Endothelial cell of umbilical vein (primary cell): ENCODE data around the gene ARHGEF1. TPM values are rescaled to one million over a fixed set of nuclear protein-coding genes. Genes with fewer than 3 reads are reported as not detected.

Experiments
- BruUV-seq: library from RNA; stranded (reverse); fragments of 400-500 nt; replicated peaks from 2 replicates; lab custom pipeline; 2021; lab: Mats Ljungman, UMichigan
- CTCF ChIA-PET: fragments of 300-600, 350-600 bp; sonication (Branson Sonifier 250); formaldehyde crosslinking; loops from one replicate; lab custom pipeline; 2021; ENCODE audit warnings: antibody characterized with exemption, inconsistent platforms; lab: Charles Lee
- POLR2A ChIA-PET: fragments of 300-600, 350-600 bp; sonication (Branson Sonifier 250); formaldehyde crosslinking; loops from one replicate; lab custom pipeline; 2021; ENCODE audit warnings: antibody characterized with exemption, inconsistent platforms; lab: Charles Lee
- DNase-seq: peaks from one replicate; pipeline ENCODE4 v3.0.0-alpha.2; 2011; ENCODE audit warnings: low read depth, low spot score
- FAIRE-seq: peaks from 2 replicates; lab custom pipeline; 2011; peaks lifted over from hg19 to GRCh38; lab: Jason Lieb, UNC
- H2AFZ ChIP-seq: 2 replicates; pipeline ENCODE4 v1.6.0; 2012; ENCODE audit warnings: low read depth, low read length, control low read depth, inconsistent platforms
- H3K27ac ChIP-seq: 2 replicates; pipeline ENCODE4 v1.5.1; 2011; ENCODE audit warnings: low read depth, mild to moderate bottlenecking, control low read depth, low read length, moderate library complexity; ENCODE audit not compliant: insufficient read depth
- H3K27me3 ChIP-seq, 2 experiments: 2 replicates each; pipeline versions ENCODE4 v1.6.0 to v1.6.1; 2011; ENCODE audit warnings: low read length in 2 of 2, mixed read lengths in 1 of 2; ENCODE audit not compliant: control insufficient read depth in 2 of 2, insufficient read depth in 2 of 2
- H3K36me3 ChIP-seq, 2 experiments: 2 replicates in 1 of 2; 3 replicates in 1 of 2; pipeline ENCODE4 v1.5.1; 2011; ENCODE audit warnings: low read length in 2 of 2, mild to moderate bottlenecking in 1 of 2, moderate library complexity in 1 of 2; ENCODE audit not compliant: control insufficient read depth in 2 of 2, insufficient read depth in 2 of 2; ENCODE audit errors: extremely low read depth in 1 of 2
- H3K4me1 ChIP-seq: 3 replicates; pipeline ENCODE4 v1.5.1; 2011; ENCODE audit warnings: mild to moderate bottlenecking, low read length; ENCODE audit not compliant: control insufficient read depth, insufficient read depth; ENCODE audit errors: extremely low read depth
- H3K4me2 ChIP-seq: 2 replicates; pipeline ENCODE4 v1.6.1; 2011; ENCODE audit warnings: low read length, control low read depth, mixed read lengths; ENCODE audit not compliant: insufficient read depth
- H3K4me3 ChIP-seq, 3 experiments: fragments of 200-600 bp in 1 of 3; sonication (generic), shearing (Covaris generic) in 1 of 3; replicated peaks in 1 of 3; 2 replicates each; pipeline ENCODE4 v1.5.1; 2011 to 2016; ENCODE audit warnings: control low read depth in 3 of 3, low read length in 3 of 3, mild to moderate bottlenecking in 2 of 3, inconsistent platforms in 1 of 3, low read depth in 1 of 3, moderate library complexity in 1 of 3; ENCODE audit not compliant: insufficient read depth in 1 of 3
- H3K79me2 ChIP-seq: 2 replicates; pipeline ENCODE4 v1.6.0; 2012; ENCODE audit warnings: low read length, inconsistent platforms; ENCODE audit not compliant: control insufficient read depth, insufficient read depth
- H3K9ac ChIP-seq: replicated peaks from 2 replicates; pipeline ENCODE3; 2011; ENCODE audit warnings: low read length, control low read depth; ENCODE audit not compliant: insufficient read depth; ENCODE audit errors: extremely low read depth
- H3K9me1 ChIP-seq: replicated peaks from 3 replicates; pipeline ENCODE4 v1.6.0; 2011; ENCODE audit warnings: mild to moderate bottlenecking, low read length; ENCODE audit not compliant: control insufficient read depth, insufficient read depth; ENCODE audit errors: extremely low read depth
- H3K9me3 ChIP-seq: replicated peaks from 2 replicates; pipeline ENCODE4 v1.5.1; 2012; ENCODE audit warnings: low read length, inconsistent platforms; ENCODE audit not compliant: control insufficient read depth, insufficient read depth
- H4K20me1 ChIP-seq: replicated peaks from 2 replicates; pipeline ENCODE3; 2011; ENCODE audit warnings: mild to moderate bottlenecking, low read length; ENCODE audit not compliant: control insufficient read depth, insufficient read depth; ENCODE audit errors: extremely low read depth
- CTCF ChIP-seq, 2 donors: IDR thresholded peaks; 1 replicate in 1 of 2; 2 replicates in 1 of 2; pipeline ENCODE4 v1.5.1; 2011; ENCODE audit warnings: low read length in 2 of 2, mild to moderate bottlenecking in 2 of 2, moderate library complexity in 2 of 2, control low read depth in 1 of 2, inconsistent platforms in 1 of 2, low read depth in 1 of 2; ENCODE audit not compliant: insufficient read depth in 1 of 2; ENCODE audit errors: extremely low read depth in 1 of 2
- EZH2 ChIP-seq: IDR thresholded peaks from 2 replicates; pipeline ENCODE4 v1.6.1; 2012; ENCODE audit warnings: borderline replicate concordance, low read depth, mild to moderate bottlenecking, moderate library complexity, low read length, inconsistent platforms; ENCODE audit not compliant: severe bottlenecking
- FOS ChIP-seq: IDR thresholded peaks from 2 replicates; pipeline ENCODE4 v1.6.1; 2011; ENCODE audit warnings: mild to moderate bottlenecking, low read length, moderate library complexity, borderline replicate concordance; ENCODE audit not compliant: insufficient read depth
- GATA2 ChIP-seq: IDR thresholded peaks from 2 replicates; pipeline ENCODE4 v1.7.0; 2011; ENCODE audit warnings: low read depth, mild to moderate bottlenecking, moderate library complexity, mixed read lengths, low read length; ENCODE audit not compliant: insufficient read length, insufficient read depth
- JUN ChIP-seq: IDR thresholded peaks from 2 replicates; pipeline ENCODE4 v1.6.1; 2011; ENCODE audit warnings: borderline replicate concordance, low read depth; ENCODE audit not compliant: insufficient read length, insufficient read depth
- MYC ChIP-seq: IDR thresholded peaks from one replicate; pipeline ENCODE4 v1.6.1; 2011; ENCODE audit warnings: mild to moderate bottlenecking, low read depth, low read length
- POLR2A ChIP-seq: IDR thresholded peaks from 2 replicates; pipeline ENCODE4 v1.6.1; 2012; ENCODE audit warnings: low read depth, mild to moderate bottlenecking, control low read depth, low read length
- POLR2AphosphoS5 ChIP-seq: IDR thresholded peaks from 2 replicates; pipeline ENCODE4 v1.6.1; 2012; ENCODE audit warnings: low read depth, mild to moderate bottlenecking, control low read depth, low read length, moderate library complexity; ENCODE audit not compliant: insufficient read depth
- dilution Hi-C: fragments of 300-500 bp; cut with MboI; formaldehyde crosslinking; loops from one replicate; pipeline ENCODE4 v1.15.0; 2019; ENCODE audit warnings: low sequenced_read_pairs; ENCODE audit not compliant: extremely low pct_ligation_motif_present
- intact Hi-C: fragments of 100-400 bp; cut with micrococcal nuclease; formaldehyde crosslinking; loops from one replicate; pipeline ENCODE4 v1.10.0; 2022
- polyA plus RNA-seq, 4 experiments: library from polyadenylated mRNA; depleted of rRNA in 3 of 4; stranded (reverse) in 3 of 4; unstranded in 1 of 4; fragments of >200 nt; gene quantifications; 2 replicates each; pipeline versions ENCODE4 v1.2.1 to v1.2.3, GENCODE V29; 2011 to 2012; ENCODE audit warnings: missing spikeins in 1 of 4
- total RNA-seq: library from RNA; stranded (reverse); gene quantifications from 2 replicates; pipeline ENCODE4 v1.2.3, GENCODE V29; 2021
- TF ChIP-seq, protein P1 (sequence below): IDR thresholded peaks from 2 replicates; pipeline ENCODE4 v1.6.1; 2011; ENCODE audit not compliant: insufficient read depth, insufficient read length

ARHGEF1 gene
- total and polyA plus RNA-seq, 2 donors (not counting 3 experiments of a cell fraction or from before 2014, with no cell fraction given), result 65.4 to 123 TPM

GRCh38 chr19:41902594-41902993 is 19.6 kb downstream of the ARHGEF1 start:
- Histone ChIP-seq H4K20me1 (no peaks in the 10 kb centered on the region), H3K27ac (no peak overlapping the region), H3K4me1 (no peaks in the 10 kb centered on the region), H3K27me3 (no peaks in the 10 kb centered on the region), H2AFZ (no peak overlapping the region), H3K4me3 (no peak overlapping the region), H3K9me1 (no peaks in the 10 kb centered on the region), H3K79me2 (no peaks in the 10 kb centered on the region), H3K4me2 (no peak overlapping the region), H3K9ac (no peak overlapping the region), H3K9me3 (no peaks in the 10 kb centered on the region), H3K36me3 (peaks cover 9 to 63% of the 10 kb centered on the region in 2 experiments)
- ChIA-PET CTCF (interaction anchor here (0.9 to 1.3 kb wide), 2 partner anchors 17 to 29 kb away, joined by 3 to 5 read pairs; no protein-coding TSS in a partner anchor), POLR2A (interaction anchor here (0.8 kb wide), 1 partner anchor 43 kb away, joined by 3 read pairs; no protein-coding TSS in a partner anchor)
- dilution Hi-C loops, result no loop called here
- TF ChIP-seq GATA2 (no peak), CTCF (IDR thresholded peaks at IDR 0.05; ENCODE audit: extremely low read depth in 1 of 2, insufficient read depth in 1 of 2, low read depth in 1 of 2, low read length in 2 of 2) (no peak), FOS (no peak), JUN (no peak), MYC (no peak), POLR2A (no peak), EZH2 (no peak), POLR2AphosphoS5 (no peak)
- TF ChIP-seq, protein P1, sequence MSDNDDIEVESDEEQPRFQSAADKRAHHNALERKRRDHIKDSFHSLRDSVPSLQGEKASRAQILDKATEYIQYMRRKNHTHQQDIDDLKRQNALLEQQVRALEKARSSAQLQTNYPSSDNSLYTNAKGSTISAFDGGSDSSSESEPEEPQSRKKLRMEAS, result no peak
- FAIRE-seq (no peak), DNase-seq (no peak)
- intact Hi-C loops, result no loop called here
- BruUV-seq, result no TSS peak
